Measurements from ENCODE around the gene BBOF1. TPM values are rescaled to one million over a fixed set of nuclear protein-coding genes. Genes with fewer than 3 reads are reported as not detected.

BBOF1 gene
- total RNA-seq, 1 donor from 2014 or later, result 1.2 TPM

- H3K4me3 ChIP-seq (ENCODE audit: low read depth, low read length), result no peak overlapping the region
- no peak for DNase-seq (ENCODE audit: low read depth)
- no peak for TF ChIP-seq CTCF (conservative IDR thresholded peaks at IDR 0.05; ENCODE audit: low read depth, low read length)
Measured at GRCh38 chr14:74080820-74081460, 61.8 kb downstream of the BBOF1 start.

GRCh38 chr14:74081491-74081890 lies 62.3 kb downstream of the BBOF1 start:
- no peak for TF ChIP-seq CTCF (conservative IDR thresholded peaks at IDR 0.05; ENCODE audit: low read depth, low read length)
- H3K4me3 ChIP-seq (ENCODE audit: low read depth, low read length), result no peak overlapping the region
- no peak for DNase-seq (ENCODE audit: low read depth)

GRCh38 chr14:74083161-74083560 lies 64.0 kb downstream of the BBOF1 start:
- no peak for TF ChIP-seq CTCF (conservative IDR thresholded peaks at IDR 0.05; ENCODE audit: low read depth, low read length)
- H3K4me3 ChIP-seq (ENCODE audit: low read depth, low read length), result peak overlapping the region; percentile 82
- no peak for DNase-seq (ENCODE audit: low read depth)

- H3K4me3 ChIP-seq (ENCODE audit: low read depth, low read length), result peak overlapping the region; percentile 82
- no peak for TF ChIP-seq CTCF (conservative IDR thresholded peaks at IDR 0.05; ENCODE audit: low read depth, low read length)
- DNase-seq (ENCODE audit: low read depth), result no peak
Measured at GRCh38 chr14:74083784-74084276, 64.7 kb downstream of the BBOF1 start.

GRCh38 chr14:74084277-74085046 lies 65.3 kb downstream of the BBOF1 start, which contains the start of the genes ALDH6A1 and LIN52:
ALDH6A1 (minus strand) TSS chr14:74084453; CDS start chr14:74084394, 59 bp downstream.
LIN52 (plus strand) TSS chr14:74084956; CDS start chr14:74084975, 19 bp downstream.
- TF ChIP-seq CTCF (conservative IDR thresholded peaks at IDR 0.05; ENCODE audit: low read depth, low read length), result peak; percentile 12
- peak; percentile 99 for DNase-seq (ENCODE audit: low read depth)
- H3K4me3 ChIP-seq (ENCODE audit: low read depth, low read length), result peak within 1 kb of the TSS; percentile 86

GRCh38 chr14:74085047-74085637 lies 66.0 kb downstream of the BBOF1 start:
- DNase-seq (ENCODE audit: low read depth), result peak; percentile 18
- no peak for TF ChIP-seq CTCF (conservative IDR thresholded peaks at IDR 0.05; ENCODE audit: low read depth, low read length)
- H3K4me3 ChIP-seq (ENCODE audit: low read depth, low read length), result peak overlapping the region; percentile 86
